K562 (cell line): ENCODE measurements around the gene DDHD1. TPM values are rescaled to one million over a fixed set of nuclear protein-coding genes. Genes with fewer than 3 reads are reported as not detected.

Source experiments
- ATF6 ChIP-seq: sonication (generic); formaldehyde crosslinking; IDR thresholded peaks from 2 replicates; pipeline ENCODE4 v1.4.0; 2020; ENCODE audit warnings: mild to moderate bottlenecking, missing genetic modification reagents
- CTCFL ChIP-seq: IDR thresholded peaks from 2 replicates; pipeline ENCODE4 v1.6.1; 2011; ENCODE audit warnings: borderline replicate concordance, low read depth, mild to moderate bottlenecking, moderate library complexity, low read length; ENCODE audit not compliant: insufficient read depth, poor library complexity, severe bottlenecking
- E4F1 ChIP-seq: fragments of 250-450 bp; sonication (Bioruptor Pico); IDR thresholded peaks from 2 replicates; pipeline ENCODE4 v1.5.0; 2021; ENCODE audit warnings: mild to moderate bottlenecking, borderline replicate concordance
- ELK3 ChIP-seq: fragments of 450-650 bp; formaldehyde crosslinking; IDR thresholded peaks from 2 replicates; pipeline ENCODE4 v1.4.0; 2020; ENCODE audit warnings: mild to moderate bottlenecking
- ESRRA ChIP-seq: fragments of 450-650 bp; IDR thresholded peaks from 2 replicates; pipeline ENCODE4 v1.6.1; 2014; ENCODE audit warnings: low read depth, mild to moderate bottlenecking, moderate library complexity, borderline replicate concordance
- KLF13 ChIP-seq: fragments of 450-650 bp; IDR thresholded peaks from 2 replicates; pipeline ENCODE4 v1.6.1; 2016; ENCODE audit warnings: missing genetic modification characterization, low read depth, mild to moderate bottlenecking, missing compliant biosample characterization, moderate library complexity, borderline replicate concordance
- L3MBTL2 ChIP-seq: fragments of 450-650 bp; IDR thresholded peaks from 2 replicates; pipeline ENCODE4 v1.6.1; 2016; ENCODE audit warnings: mild to moderate bottlenecking, moderate library complexity
- MEF2A ChIP-seq: IDR thresholded peaks from 2 replicates; pipeline ENCODE4 v1.6.1; 2011; ENCODE audit warnings: low read depth, mild to moderate bottlenecking, low read length, moderate library complexity; ENCODE audit not compliant: control insufficient read depth
- NR2C1 ChIP-seq, 2 experiments: fragments of 450-650 bp; IDR thresholded peaks; 2 replicates each; pipeline ENCODE4 v1.6.1; 2017; ENCODE audit warnings: mild to moderate bottlenecking in 2 of 2, antibody characterized with exemption in 1 of 2, inconsistent platforms in 1 of 2, missing compliant biosample characterization in 1 of 2, missing genetic modification characterization in 1 of 2
- SMAD3 ChIP-seq: fragments of 450-650 bp; formaldehyde crosslinking; conservative IDR thresholded peaks from 2 replicates; pipeline ENCODE4 v1.4.0; 2020; ENCODE audit warnings: mild to moderate bottlenecking
- U2AF1 ChIP-seq: fragments of 200-400 bp; formaldehyde crosslinking; optimal IDR thresholded peaks from 2 replicates; pipeline ENCODE3; 2017; ENCODE audit warnings: mild to moderate bottlenecking, low read depth, low read length, moderate library complexity
- ZNF280A ChIP-seq: fragments of 450-650 bp; IDR thresholded peaks from 2 replicates; pipeline ENCODE4 v1.6.1; 2018; ENCODE audit warnings: mild to moderate bottlenecking, low read depth; ENCODE audit not compliant: partially characterized antibody
- ZNF408 ChIP-seq: fragments of 250-450 bp; sonication (Bioruptor Pico); IDR thresholded peaks from 2 replicates; pipeline ENCODE4 v1.4.0; 2020; ENCODE audit warnings: low read depth, mild to moderate bottlenecking, moderate library complexity
- ZNF551 ChIP-seq: fragments of 250-450 bp; sonication (Bioruptor Pico); IDR thresholded peaks from 2 replicates; pipeline ENCODE4 v1.5.0; 2021; ENCODE audit warnings: mild to moderate bottlenecking, moderate library complexity
- polyA plus RNA-seq, 8 experiments: library from polyadenylated mRNA; depleted of rRNA in 4 of 8; stranded (reverse) in 5 of 8; unstranded in 3 of 8; fragments of >200 nt; fragmentation: Nextera tagmentation in 2 of 8; fragmentation: Illumina TruSeq in 1 of 8; extraction: Ambion mirVana in 2 of 8; extraction: Trizol in 1 of 8; gene quantifications; 2 replicates each; pipeline versions ENCODE4 v1.2.1 to v1.2.3, GENCODE V29; 2011 to 2014; ENCODE audit warnings: inconsistent platforms in 1 of 8, missing spikeins in 1 of 8
- total RNA-seq, 7 experiments: library from RNA; depleted of rRNA in 6 of 7; stranded (reverse); fragments of >200 nt in 6 of 7; fragmentation: Illumina TruSeq in 2 of 7; extraction: Trizol in 2 of 7; gene quantifications; 2 replicates each; pipeline versions ENCODE4 v1.2.1 to v1.2.3, GENCODE V29; 2011 to 2021; ENCODE audit warnings: low replicate concordance in 1 of 7

The DDHD1 gene
- total and polyA plus RNA-seq, 9 of the 15 experiments (the other 6 are each of a cell fraction or from before 2014, with no cell fraction given) = 1.2 to 12.3 (median 5.0) TPM

- TF ChIP-seq SMAD3 (CRISPR knock-in tag) = no peak
- TF ChIP-seq ESRRA = 0 out of 2 replicates have a peak, but pooled peaks have one; percentile 27
- TF ChIP-seq ATF6 (CRISPR knock-in tag) = no peak
- TF ChIP-seq CTCFL = no peak
- no peak for TF ChIP-seq ZNF408 (CRISPR knock-in tag)
- no peak for TF ChIP-seq E4F1
- TF ChIP-seq ELK3 (CRISPR knock-in tag) = no peak
- no peak for TF ChIP-seq U2AF1
- TF ChIP-seq L3MBTL2 = peak; percentile 85
- no peak for TF ChIP-seq KLF13
- TF ChIP-seq NR2C1 (IDR thresholded peaks at IDR 0.05) = no peak
- TF ChIP-seq NR2C1 (tag; IDR thresholded peaks at IDR 0.05) = no peak
- no peak for TF ChIP-seq MEF2A
- no peak for TF ChIP-seq ZNF280A
- no peak for TF ChIP-seq ZNF551 (CRISPR knock-in tag)
Measured at GRCh38 chr14:53152887-53153701, at the start of gene DDHD1 (continued).
